Right atrium auricular region (tissue), 2 donors: Measurements from ENCODE around the gene MAPK9. TPM values are rescaled to one million over a fixed set of nuclear protein-coding genes. Genes with fewer than 3 reads are reported as not detected.

Experiments used
- DNase-seq: peaks from one replicate; pipeline ENCODE4 v3.0.0-alpha.2; 2019; ENCODE audit warnings: low spot score
- H3K27ac ChIP-seq, 2 donors: fragments of 200-600 bp; sonication (generic); 1 replicate in 1 of 2; 2 replicates in 1 of 2; pipeline ENCODE4 v1.5.1; 2016 to 2019
- H3K27me3 ChIP-seq, 2 donors: fragments of 200-600 bp; sonication (generic); one replicate each; pipeline versions ENCODE4 v1.5.1 to v1.6.0; 2017 to 2019
- H3K36me3 ChIP-seq: fragments of 200-600 bp; sonication (generic); one replicate; pipeline ENCODE4 v1.5.1; 2016
- H3K4me1 ChIP-seq, 2 donors: fragments of 200-600 bp; sonication (generic); one replicate each; pipeline versions ENCODE4 v1.5.1 to v1.6.0; 2017 to 2019
- H3K4me3 ChIP-seq, 2 donors: fragments of 200-600 bp; sonication (generic); 1 replicate in 1 of 2; 2 replicates in 1 of 2; pipeline ENCODE4 v1.5.1; 2017 to 2019; ENCODE audit warnings: mild to moderate bottlenecking in 1 of 2, moderate library complexity in 1 of 2
- H3K9me3 ChIP-seq, 2 donors: fragments of 200-600 bp; sonication (generic); one replicate each; pipeline ENCODE4 v1.5.1; 2019
- CTCF ChIP-seq, 2 donors: fragments of 200-600 bp; sonication (generic); IDR thresholded peaks; one replicate each; pipeline ENCODE4 v1.5.1; 2019; ENCODE audit warnings: antibody characterized with exemption in 2 of 2
- total RNA-seq, 2 donors: library from RNA; depleted of rRNA; stranded (reverse); fragments of >200 nt; gene quantifications; one replicate each; pipeline ENCODE4 v1.1.0, GENCODE V29; 2016

The MAPK9 gene
- total RNA-seq, 2 donors from 2014 or later = 25.1 to 30.0 TPM

DNA sequence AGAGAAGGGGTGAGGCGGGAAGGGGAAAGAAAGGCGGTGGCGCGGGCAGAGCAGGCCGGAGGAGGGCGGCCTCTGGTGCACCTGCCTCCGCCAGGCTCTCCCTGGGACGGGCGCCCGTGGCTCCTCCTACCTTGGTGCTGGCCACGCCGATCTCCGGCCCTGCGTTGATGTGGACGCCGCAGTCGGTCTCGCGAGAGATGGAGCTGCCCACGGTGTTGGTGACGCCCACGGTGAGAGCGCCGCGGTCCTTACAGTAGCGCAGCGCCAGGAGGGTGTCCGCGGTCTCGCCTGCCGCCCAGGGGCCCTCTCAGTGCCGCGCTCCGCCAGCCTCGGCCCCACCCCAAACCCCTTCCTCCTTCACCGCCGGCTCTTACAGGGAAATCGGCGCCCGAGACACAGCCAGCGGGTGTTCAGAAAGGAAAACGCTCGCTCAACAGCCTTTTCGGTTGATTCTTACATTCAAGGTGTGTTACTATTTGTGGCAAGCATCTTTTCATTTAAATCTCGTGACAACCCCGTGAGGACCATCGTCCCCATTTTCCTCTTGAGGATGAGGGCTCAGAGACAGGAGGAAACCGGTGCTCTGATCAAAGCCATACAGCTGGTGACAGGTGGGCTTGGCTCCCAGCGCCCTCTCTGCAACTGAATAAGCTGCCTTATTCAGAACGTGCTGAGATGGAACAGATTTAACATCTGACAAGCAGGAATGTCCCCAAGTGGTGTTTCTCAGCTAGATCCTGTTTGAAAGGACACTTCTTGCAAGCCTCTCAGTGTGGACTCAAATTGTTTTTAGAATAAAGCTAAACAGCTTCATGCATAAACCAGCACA is 22.0 kb upstream of the MAPK9 start:
- DNase-seq = no peak
- TF ChIP-seq CTCF (IDR thresholded peaks at IDR 0.05) = no peak
- Histone ChIP-seq H3K36me3 (peaks cover 8% of the 10 kb centered on the region), H3K27ac (no peak overlapping the region), H3K27me3 (no peaks in the 10 kb centered on the region), H3K4me3 (peak overlapping the region in 1 of 2 donors; percentile 36), H3K4me1 (no peaks in the 10 kb centered on the region), H3K9me3 (no peaks in the 10 kb centered on the region)

DNA sequence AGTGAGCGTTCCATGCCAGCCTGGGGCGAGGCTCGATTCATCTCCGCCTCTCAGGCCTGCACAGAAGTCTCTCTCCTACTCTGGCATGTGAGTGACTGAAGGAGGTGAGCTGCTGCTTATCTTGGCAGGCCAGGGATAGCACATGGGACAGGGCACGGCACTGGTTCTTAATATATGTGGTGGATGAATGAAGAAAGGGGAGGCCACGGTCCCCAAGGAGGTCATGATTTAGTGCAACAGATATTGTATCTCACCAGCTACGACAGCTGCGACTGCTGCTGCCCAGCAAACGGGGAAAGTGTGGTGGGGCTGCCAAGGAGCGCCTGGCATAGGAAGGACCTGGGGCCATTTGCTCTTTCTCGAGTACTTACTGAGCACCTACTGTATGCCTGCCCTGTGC is 19.3 kb upstream of the MAPK9 start:
- no peaks in the 10 kb centered on the region for H3K4me1 ChIP-seq
- no peak overlapping the region for H3K27ac ChIP-seq
- no peak overlapping the region for H3K4me3 ChIP-seq
- TF ChIP-seq CTCF (IDR thresholded peaks at IDR 0.05) = no peak
- peaks cover 9% of the 10 kb centered on the region for H3K36me3 ChIP-seq
- H3K9me3 ChIP-seq = no peaks in the 10 kb centered on the region
- no peak for DNase-seq
- no peaks in the 10 kb centered on the region for H3K27me3 ChIP-seq

GRCh38 chr5:180306796-180307195 is 14.9 kb upstream of the MAPK9 start:
- H3K27me3 ChIP-seq = no peaks in the 10 kb centered on the region
- no peak for DNase-seq
- no peak overlapping the region for H3K27ac ChIP-seq
- peaks cover 18% of the 10 kb centered on the region for H3K36me3 ChIP-seq
- H3K9me3 ChIP-seq = no peaks in the 10 kb centered on the region
- H3K4me3 ChIP-seq = no peak overlapping the region
- no peak for TF ChIP-seq CTCF (IDR thresholded peaks at IDR 0.05)
- H3K4me1 ChIP-seq = no peaks in the 10 kb centered on the region

- Histone ChIP-seq H3K27ac (no peak overlapping the region), H3K4me3 (no peak overlapping the region), H3K4me1 (no peaks in the 10 kb centered on the region), H3K9me3 (no peaks in the 10 kb centered on the region), H3K36me3 (peaks cover 18% of the 10 kb centered on the region), H3K27me3 (no peaks in the 10 kb centered on the region)
- TF ChIP-seq CTCF (IDR thresholded peaks at IDR 0.05) = no peak
- DNase-seq = no peak
Measured at GRCh38 chr5:180305481-180305880, 13.6 kb upstream of the MAPK9 start.

- Histone ChIP-seq H3K27ac (no peak overlapping the region), H3K27me3 (no peaks in the 10 kb centered on the region), H3K9me3 (no peaks in the 10 kb centered on the region), H3K4me1 (no peaks in the 10 kb centered on the region), H3K4me3 (no peak overlapping the region), H3K36me3 (peaks cover 18% of the 10 kb centered on the region)
- TF ChIP-seq CTCF (IDR thresholded peaks at IDR 0.05) = no peak
- DNase-seq = no peak
Measured at GRCh38 chr5:180304431-180305375, 12.8 kb upstream of the MAPK9 start.
